SK-N-SH (cell line): ENCODE measurements around the gene CREBZF. TPM values are rescaled to one million over a fixed set of nuclear protein-coding genes. Genes with fewer than 3 reads are reported as not detected.

ENCODE experiments used
- CTCF ChIA-PET: fragments of 300-600, 350-600 bp; formaldehyde crosslinking; extraction: SDS; loops from one replicate; lab custom pipeline; 2021; lab: Yijun Ruan, JAX
- POLR2A ChIA-PET: fragments of 350-600 bp; sonication (Branson Sonifier 250); formaldehyde crosslinking; extraction: SDS; loops from one replicate; lab custom pipeline; 2020; ENCODE audit warnings: antibody characterized with exemption, inconsistent platforms; lab: Yijun Ruan, JAX
- DNase-seq: peaks from one replicate; pipeline ENCODE4 v3.0.0; 2012
- H2AFZ ChIP-seq: fragments of 200-600 bp; sonication (generic); 2 replicates; pipeline ENCODE4 v1.8.1; 2016; ENCODE audit warnings: antibody characterized with exemption, mild to moderate bottlenecking, low read depth
- H3F3A ChIP-seq: fragments of 200-600 bp; sonication (generic); replicated peaks from 2 replicates; pipeline ENCODE3; 2016; ENCODE audit warnings: antibody characterized with exemption, mild to moderate bottlenecking; ENCODE audit not compliant: insufficient read depth
- H3K27ac ChIP-seq, 2 experiments: fragments of 200-500 bp in 1 of 2; fragments of 200-600 bp in 1 of 2; sonication (Bioruptor generic) in 1 of 2; sonication (generic), shearing (Covaris generic) in 1 of 2; 2 replicates each; pipeline versions ENCODE4 v1.5.1 to v1.6.1; 2014 to 2016; ENCODE audit warnings: low read depth in 2 of 2, inconsistent platforms in 1 of 2, low read length in 1 of 2, mild to moderate bottlenecking in 1 of 2, mixed read lengths in 1 of 2
- H3K27me3 ChIP-seq: fragments of 200-600 bp; sonication (generic), shearing (Covaris generic); 2 replicates; pipeline ENCODE4 v1.6.1; 2016; ENCODE audit warnings: mixed run types; ENCODE audit not compliant: insufficient read depth
- H3K36me3 ChIP-seq, 2 experiments: fragments of 200-500 bp in 1 of 2; fragments of 200-600 bp in 1 of 2; sonication (Bioruptor generic) in 1 of 2; sonication (generic) in 1 of 2; replicated peaks in 1 of 2; 2 replicates each; pipeline versions ENCODE3 to v1.5.1; 2014 to 2016; ENCODE audit warnings: low read length in 1 of 2, mild to moderate bottlenecking in 1 of 2; ENCODE audit not compliant: insufficient read depth in 2 of 2, control insufficient read depth in 1 of 2
- H3K4me1 ChIP-seq, 2 experiments: fragments of 200-500 bp in 1 of 2; fragments of 200-600 bp in 1 of 2; sonication (Bioruptor generic) in 1 of 2; sonication (generic), shearing (Covaris generic) in 1 of 2; 2 replicates each; pipeline versions ENCODE4 v1.5.1 to v1.6.1; 2014 to 2016; ENCODE audit warnings: low read depth in 1 of 2, low read length in 1 of 2, mixed run types in 1 of 2; ENCODE audit not compliant: insufficient read depth in 2 of 2, control insufficient read depth in 1 of 2
- H3K4me2 ChIP-seq: fragments of 200-600 bp; sonication (generic), shearing (Covaris generic); 2 replicates; pipeline ENCODE4 v1.6.1; 2017; ENCODE audit warnings: mixed run types
- H3K4me3 ChIP-seq, 2 experiments: fragments of 200-500 bp in 1 of 2; fragments of 200-600 bp in 1 of 2; sonication (Bioruptor generic) in 1 of 2; sonication (generic), shearing (Covaris generic) in 1 of 2; 2 replicates each; pipeline versions ENCODE4 v1.5.1 to v1.8.1; 2014 to 2016; ENCODE audit warnings: low read depth in 2 of 2, inconsistent platforms in 1 of 2, low read length in 1 of 2, mild to moderate bottlenecking in 1 of 2, mixed read lengths in 1 of 2, moderate library complexity in 1 of 2
- H3K79me2 ChIP-seq: fragments of 200-600 bp; sonication (generic); 2 replicates; pipeline ENCODE4 v1.8.1; 2017; ENCODE audit warnings: mild to moderate bottlenecking; ENCODE audit not compliant: insufficient read depth
- H3K9ac ChIP-seq: fragments of 200-600 bp; sonication (generic); 2 replicates; pipeline ENCODE4 v1.6.1; 2017; ENCODE audit warnings: mixed run types
- H3K9me2 ChIP-seq: fragments of 200-600 bp; sonication (generic); 2 replicates; pipeline ENCODE4 v1.6.1; 2017; ENCODE audit warnings: mixed run types
- H3K9me3 ChIP-seq: fragments of 200-600 bp; sonication (generic); 2 replicates; pipeline ENCODE4 v1.6.1; 2017; ENCODE audit warnings: mixed run types, mild to moderate bottlenecking, moderate library complexity
- H4K20me1 ChIP-seq: fragments of 200-600 bp; sonication (generic); 2 replicates; pipeline ENCODE4 v1.6.1; 2017; ENCODE audit warnings: mild to moderate bottlenecking, mixed run types; ENCODE audit not compliant: insufficient read depth
- CHD2 ChIP-seq: fragments of 150-350 bp; IDR thresholded peaks from 2 replicates; pipeline ENCODE4 v1.6.1; 2018; ENCODE audit warnings: low read length; ENCODE audit not compliant: partially characterized antibody
- CTCF ChIP-seq: fragments of 200-600 bp; sonication (generic); IDR thresholded peaks from 2 replicates; pipeline ENCODE4 v1.6.1; 2017; ENCODE audit warnings: antibody characterized with exemption, mild to moderate bottlenecking, moderate library complexity
- FOXJ3 ChIP-seq: sonication (generic); formaldehyde crosslinking; IDR thresholded peaks from 2 replicates; pipeline ENCODE4 v1.5.1; 2020; ENCODE audit warnings: mild to moderate bottlenecking, missing genetic modification reagents
- GATA2 ChIP-seq: sonication (generic); formaldehyde crosslinking; IDR thresholded peaks from 2 replicates; pipeline ENCODE4 v1.5.0; 2020; ENCODE audit warnings: mild to moderate bottlenecking, missing genetic modification reagents
- NRF1 ChIP-seq: IDR thresholded peaks from 2 replicates; pipeline ENCODE4 v1.6.1; 2012; ENCODE audit warnings: low read depth, mild to moderate bottlenecking, low read length
- RCOR1 ChIP-seq: fragments of 150-350 bp; IDR thresholded peaks from 2 replicates; pipeline ENCODE4 v1.6.1; 2017; ENCODE audit warnings: antibody characterized with exemption, low read length
- RFX5 ChIP-seq: IDR thresholded peaks from 2 replicates; pipeline ENCODE4 v1.6.1; 2012; ENCODE audit warnings: mild to moderate bottlenecking, improper control_type of control experiment, low read length
- TAF1 ChIP-seq: IDR thresholded peaks from 2 replicates; pipeline ENCODE4 v1.6.1; 2012; ENCODE audit warnings: low read depth, mild to moderate bottlenecking, low read length, moderate library complexity, borderline replicate concordance
- WGBS: methylation state at CpG from one replicate; pipeline ENCODE4 v1.1.6; 2017; ENCODE audit warnings: low lambda C conversion rate; 5-methylcytosine and 5-hydroxymethylcytosine counted together
- polyA plus RNA-seq, 3 experiments: library from polyadenylated mRNA; depleted of rRNA; stranded (reverse); fragments of >200 nt; gene quantifications; 2 replicates each; pipeline ENCODE4 v1.2.3, GENCODE V29; 2012
- TF ChIP-seq, protein P1 (sequence below): IDR thresholded peaks from 2 replicates; pipeline ENCODE4 v1.6.1; 2012; ENCODE audit warnings: mild to moderate bottlenecking, low read depth, low read length, moderate library complexity
- TF ChIP-seq, protein P2 (sequence below): fragments of 150-350 bp; IDR thresholded peaks from 2 replicates; pipeline ENCODE4 v1.6.1; 2016; ENCODE audit warnings: mild to moderate bottlenecking, low read depth, low read length
- TF ChIP-seq, protein P3 (sequence below): IDR thresholded peaks from 2 replicates; pipeline ENCODE4 v1.4.0; 2012; ENCODE audit warnings: low read depth, borderline replicate concordance

The CREBZF gene
- polyA plus RNA-seq, 1 of the 3 experiments (the other 2 are of a cell fraction), result 50.5 TPM

GRCh38 chr11:85663080-85663752 lies 1.7 kb downstream of the CREBZF start:
- H3K4me3 ChIP-seq, result peak overlapping the region; percentile 94 to 95
- H3K36me3 ChIP-seq, result peaks cover 52% of the 10 kb centered on the region in 2 experiments
- 2% methylated on average over 10 of the region's 10 CpGs for WGBS
- peaks cover 65% of the 10 kb centered on the region for H3K79me2 ChIP-seq
- H2AFZ ChIP-seq, result no peak overlapping the region
- POLR2A ChIA-PET, result interaction anchor here (1.6 to 2.9 kb wide), 2 partner anchors 9 to 15 kb away, joined by 4 to 23 read pairs; partner anchors contain the start of gene TMEM126A
- peaks cover 59% of the 10 kb centered on the region for H4K20me1 ChIP-seq
- H3K27ac ChIP-seq, result peak overlapping the region; percentile 3 to 95; a peak in 2 of 4 replicates
- H3K9ac ChIP-seq, result peak overlapping the region; percentile 99
- no peaks in the 10 kb centered on the region for H3K9me3 ChIP-seq
- no peaks in the 10 kb centered on the region for H3F3A ChIP-seq
- no peaks in the 10 kb centered on the region for H3K27me3 ChIP-seq
- CTCF ChIA-PET, result interaction anchor here (0.8 to 2.9 kb wide), 6 partner anchors 12 to 531 kb away, joined by 3 to 15 read pairs (median 3); partner anchors contain the start of gene TMEM126A
- peak overlapping the region; percentile 86 for H3K4me2 ChIP-seq
- 0 out of 2 replicates have a peak, but pooled peaks cover 3% of the 10 kb centered on the region for H3K9me2 ChIP-seq
- H3K4me1 ChIP-seq, result peaks cover 14 to 33% of the 10 kb centered on the region in 2 experiments; a peak in 3 of 4 replicates
- no peak for DNase-seq
- TF ChIP-seq FOXJ3, result no peak
- no peak for TF ChIP-seq NRF1
- TF ChIP-seq, protein P1, sequence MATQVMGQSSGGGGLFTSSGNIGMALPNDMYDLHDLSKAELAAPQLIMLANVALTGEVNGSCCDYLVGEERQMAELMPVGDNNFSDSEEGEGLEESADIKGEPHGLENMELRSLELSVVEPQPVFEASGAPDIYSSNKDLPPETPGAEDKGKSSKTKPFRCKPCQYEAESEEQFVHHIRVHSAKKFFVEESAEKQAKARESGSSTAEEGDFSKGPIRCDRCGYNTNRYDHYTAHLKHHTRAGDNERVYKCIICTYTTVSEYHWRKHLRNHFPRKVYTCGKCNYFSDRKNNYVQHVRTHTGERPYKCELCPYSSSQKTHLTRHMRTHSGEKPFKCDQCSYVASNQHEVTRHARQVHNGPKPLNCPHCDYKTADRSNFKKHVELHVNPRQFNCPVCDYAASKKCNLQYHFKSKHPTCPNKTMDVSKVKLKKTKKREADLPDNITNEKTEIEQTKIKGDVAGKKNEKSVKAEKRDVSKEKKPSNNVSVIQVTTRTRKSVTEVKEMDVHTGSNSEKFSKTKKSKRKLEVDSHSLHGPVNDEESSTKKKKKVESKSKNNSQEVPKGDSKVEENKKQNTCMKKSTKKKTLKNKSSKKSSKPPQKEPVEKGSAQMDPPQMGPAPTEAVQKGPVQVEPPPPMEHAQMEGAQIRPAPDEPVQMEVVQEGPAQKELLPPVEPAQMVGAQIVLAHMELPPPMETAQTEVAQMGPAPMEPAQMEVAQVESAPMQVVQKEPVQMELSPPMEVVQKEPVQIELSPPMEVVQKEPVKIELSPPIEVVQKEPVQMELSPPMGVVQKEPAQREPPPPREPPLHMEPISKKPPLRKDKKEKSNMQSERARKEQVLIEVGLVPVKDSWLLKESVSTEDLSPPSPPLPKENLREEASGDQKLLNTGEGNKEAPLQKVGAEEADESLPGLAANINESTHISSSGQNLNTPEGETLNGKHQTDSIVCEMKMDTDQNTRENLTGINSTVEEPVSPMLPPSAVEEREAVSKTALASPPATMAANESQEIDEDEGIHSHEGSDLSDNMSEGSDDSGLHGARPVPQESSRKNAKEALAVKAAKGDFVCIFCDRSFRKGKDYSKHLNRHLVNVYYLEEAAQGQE, result no peak
- TF ChIP-seq RCOR1, result no peak
- TF ChIP-seq, protein P2, sequence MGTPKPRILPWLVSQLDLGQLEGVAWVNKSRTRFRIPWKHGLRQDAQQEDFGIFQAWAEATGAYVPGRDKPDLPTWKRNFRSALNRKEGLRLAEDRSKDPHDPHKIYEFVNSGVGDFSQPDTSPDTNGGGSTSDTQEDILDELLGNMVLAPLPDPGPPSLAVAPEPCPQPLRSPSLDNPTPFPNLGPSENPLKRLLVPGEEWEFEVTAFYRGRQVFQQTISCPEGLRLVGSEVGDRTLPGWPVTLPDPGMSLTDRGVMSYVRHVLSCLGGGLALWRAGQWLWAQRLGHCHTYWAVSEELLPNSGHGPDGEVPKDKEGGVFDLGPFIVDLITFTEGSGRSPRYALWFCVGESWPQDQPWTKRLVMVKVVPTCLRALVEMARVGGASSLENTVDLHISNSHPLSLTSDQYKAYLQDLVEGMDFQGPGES, result no peak
- no peak for TF ChIP-seq CTCF
- TF ChIP-seq, protein P3, sequence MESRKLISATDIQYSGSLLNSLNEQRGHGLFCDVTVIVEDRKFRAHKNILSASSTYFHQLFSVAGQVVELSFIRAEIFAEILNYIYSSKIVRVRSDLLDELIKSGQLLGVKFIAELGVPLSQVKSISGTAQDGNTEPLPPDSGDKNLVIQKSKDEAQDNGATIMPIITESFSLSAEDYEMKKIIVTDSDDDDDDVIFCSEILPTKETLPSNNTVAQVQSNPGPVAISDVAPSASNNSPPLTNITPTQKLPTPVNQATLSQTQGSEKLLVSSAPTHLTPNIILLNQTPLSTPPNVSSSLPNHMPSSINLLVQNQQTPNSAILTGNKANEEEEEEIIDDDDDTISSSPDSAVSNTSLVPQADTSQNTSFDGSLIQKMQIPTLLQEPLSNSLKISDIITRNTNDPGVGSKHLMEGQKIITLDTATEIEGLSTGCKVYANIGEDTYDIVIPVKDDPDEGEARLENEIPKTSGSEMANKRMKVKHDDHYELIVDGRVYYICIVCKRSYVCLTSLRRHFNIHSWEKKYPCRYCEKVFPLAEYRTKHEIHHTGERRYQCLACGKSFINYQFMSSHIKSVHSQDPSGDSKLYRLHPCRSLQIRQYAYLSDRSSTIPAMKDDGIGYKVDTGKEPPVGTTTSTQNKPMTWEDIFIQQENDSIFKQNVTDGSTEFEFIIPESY, result no peak
- no peak for TF ChIP-seq CHD2
- no peak for TF ChIP-seq TAF1
- TF ChIP-seq GATA2, result no peak
- no peak for TF ChIP-seq RFX5
